HG03064 (cell line): ENCODE data around the gene ERC1.

Source experiments
- ATAC-seq: cut with Tn5 transposase; IDR thresholded peaks from one replicate; pipeline ENCODE4 v1.9.1; 2021; ENCODE audit warnings: low read depth; ENCODE audit not compliant: unreplicated experiment

The ERC1 gene

DNA sequence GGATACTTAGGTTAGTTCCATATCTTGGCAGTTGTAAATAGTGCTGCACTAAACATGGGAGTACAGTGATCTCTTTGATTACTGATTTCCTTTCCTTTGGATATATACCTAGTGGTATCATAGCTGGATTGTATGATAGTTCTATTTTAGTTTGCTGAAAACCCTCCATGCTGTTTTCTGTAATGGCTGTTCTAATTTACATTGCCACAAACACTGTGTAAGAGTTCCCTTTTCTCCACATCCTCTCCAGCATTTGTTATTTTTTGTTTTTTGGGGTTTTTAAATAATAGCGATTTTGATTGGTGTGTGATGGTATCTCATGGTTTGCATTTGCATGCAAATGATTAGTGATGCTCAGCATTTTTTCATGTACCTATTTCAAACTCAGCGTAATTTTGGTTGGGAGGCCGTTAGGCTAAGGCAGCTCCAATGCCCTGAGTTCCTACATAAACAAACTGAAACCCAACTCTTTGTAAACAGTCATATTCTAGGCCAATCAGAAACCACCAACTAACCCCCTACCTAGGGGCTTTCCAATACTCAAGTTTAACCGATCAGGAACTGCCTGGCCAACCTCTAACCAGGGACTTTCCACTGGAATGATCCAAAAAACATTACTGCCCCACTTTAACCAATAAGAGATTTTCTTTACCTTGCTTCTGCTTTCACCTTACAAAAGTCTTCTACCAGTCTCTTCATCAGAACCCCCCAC, 431.7 kb downstream of the ERC1 start:
- no peak for ATAC-seq

DNA sequence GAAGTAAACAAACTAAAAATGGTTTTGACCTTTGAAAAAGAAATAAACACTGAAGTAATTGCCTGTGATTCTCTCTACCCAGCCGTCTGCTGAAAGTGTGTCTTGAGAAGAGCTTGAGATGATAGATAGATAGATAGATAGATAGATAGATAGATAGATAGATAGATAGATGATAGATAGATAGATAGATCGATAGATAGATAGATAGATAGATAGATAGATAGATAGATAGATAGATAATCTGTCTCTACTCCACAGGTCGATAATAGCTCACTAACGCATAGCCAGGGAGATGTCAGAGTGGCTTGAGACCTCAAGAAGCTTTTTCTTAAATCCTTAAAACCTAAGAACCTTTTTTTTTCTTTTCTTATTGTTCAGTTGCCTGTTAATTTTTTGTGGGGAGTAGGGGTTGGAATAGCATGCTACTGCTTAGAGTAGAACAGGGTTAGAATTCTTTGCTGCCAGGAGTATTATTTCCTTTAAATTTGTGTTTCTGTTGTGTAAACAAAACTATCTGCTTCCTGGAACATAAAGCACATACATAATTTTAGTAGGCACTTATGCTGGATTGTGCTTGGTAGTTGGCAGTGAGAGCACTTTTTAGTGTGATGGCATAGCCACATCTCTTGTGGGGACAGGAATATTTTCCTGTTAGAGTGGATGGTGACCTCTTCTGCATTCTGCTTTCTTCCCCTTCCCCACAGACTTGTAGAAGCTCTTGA, 433.8 kb downstream of the ERC1 start:
- ATAC-seq, result no peak

GRCh38 chr12:1425396-1425729, 434.3 kb downstream of the ERC1 start:
- ATAC-seq, result no peak

DNA sequence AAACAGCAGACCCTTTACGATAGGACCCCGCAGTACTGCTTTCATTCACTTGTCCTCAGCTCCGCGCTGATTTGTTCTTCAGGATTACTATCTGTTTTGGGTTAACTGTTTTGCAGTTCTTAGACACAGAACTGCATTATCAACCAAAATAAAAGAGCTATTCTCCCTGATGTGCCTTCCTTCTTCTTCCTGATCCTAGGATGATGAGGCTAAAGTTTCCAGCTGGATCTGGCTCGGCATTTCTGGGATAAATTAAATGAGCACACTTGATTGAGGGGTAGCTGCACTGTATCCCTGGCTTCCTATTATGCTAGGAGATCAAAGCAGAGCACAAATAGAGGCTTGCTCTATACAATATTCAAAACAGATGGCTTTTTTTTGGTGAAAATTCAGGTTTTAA, 437.6 kb downstream of the ERC1 start:
- no peak for ATAC-seq

- ATAC-seq, result no peak
Observed at GRCh38 chr12:1429980-1430379, 439.0 kb downstream of the ERC1 start.

- no peak for ATAC-seq
Observed at GRCh38 chr12:1434296-1434955, 443.4 kb downstream of the ERC1 start.

DNA sequence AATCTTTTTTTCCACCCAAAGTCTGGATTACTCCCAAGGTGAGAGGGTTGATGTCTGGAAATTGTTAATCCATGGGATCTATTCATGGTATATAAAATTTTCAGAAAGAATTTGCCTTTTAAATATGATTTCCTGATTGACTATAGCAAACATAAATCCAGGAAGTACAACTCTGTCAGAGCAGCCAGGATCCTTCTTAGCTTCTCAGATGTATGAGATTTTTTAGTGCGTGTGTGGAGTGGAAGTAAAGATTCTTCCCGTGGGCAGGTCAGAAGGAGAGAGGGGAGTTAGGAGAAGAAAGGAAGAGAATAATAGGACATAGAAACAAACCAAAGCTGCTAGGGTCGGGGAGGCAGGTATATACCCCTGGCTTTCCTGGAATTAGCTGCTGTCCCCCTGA, 444.0 kb downstream of the ERC1 start:
- no peak for ATAC-seq

GRCh38 chr12:1435456-1435855, 444.4 kb downstream of the ERC1 start:
- no peak for ATAC-seq

GRCh38 chr12:1436015-1436414, 445.0 kb downstream of the ERC1 start:
- ATAC-seq, result no peak

DNA sequence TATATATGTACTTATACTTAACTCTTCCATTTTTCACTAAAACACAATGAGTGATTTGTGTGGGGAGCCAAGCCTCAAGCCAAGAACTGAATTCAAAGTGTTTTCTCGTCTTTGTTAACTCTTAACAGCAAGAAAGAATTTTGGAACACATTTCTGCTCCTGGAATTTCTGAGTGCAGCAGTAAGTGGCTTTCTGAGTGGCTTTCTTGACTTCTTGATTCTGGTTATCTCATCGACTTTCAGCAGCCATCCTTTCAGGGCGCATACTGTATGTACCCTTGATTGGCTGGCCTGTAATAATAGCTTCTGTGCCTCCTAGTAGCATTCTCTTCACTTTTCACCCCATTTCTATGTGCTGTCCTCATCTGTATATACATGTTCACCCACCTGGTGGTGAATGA, 446.0 kb downstream of the ERC1 start:
- ATAC-seq, result no peak

- no peak for ATAC-seq
Observed at GRCh38 chr12:1439201-1439600, 448.2 kb downstream of the ERC1 start.

DNA sequence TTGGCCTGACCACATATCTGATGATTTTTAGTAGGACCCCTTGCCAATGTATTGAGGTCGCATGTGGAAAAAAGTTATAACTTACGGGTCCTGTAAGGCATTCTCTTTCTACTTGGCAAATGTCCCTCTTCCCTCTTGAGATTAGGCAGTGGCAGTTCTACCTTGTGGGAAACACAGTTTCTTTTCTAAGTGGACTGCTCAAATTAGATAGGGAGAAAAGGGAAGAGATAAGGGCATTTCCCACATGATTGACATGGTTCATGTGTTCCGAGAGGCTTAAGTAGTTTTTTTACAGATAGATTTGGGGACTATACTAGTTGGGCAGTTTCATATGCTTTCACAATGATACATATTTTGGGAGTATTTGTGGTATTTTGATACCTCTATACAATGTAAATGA, 448.7 kb downstream of the ERC1 start:
- ATAC-seq, result no peak

GRCh38 chr12:1443421-1444141, 452.6 kb downstream of the ERC1 start:
- ATAC-seq, result no peak

- ATAC-seq, result no peak
Observed at GRCh38 chr12:1444142-1444516, 453.1 kb downstream of the ERC1 start.

DNA sequence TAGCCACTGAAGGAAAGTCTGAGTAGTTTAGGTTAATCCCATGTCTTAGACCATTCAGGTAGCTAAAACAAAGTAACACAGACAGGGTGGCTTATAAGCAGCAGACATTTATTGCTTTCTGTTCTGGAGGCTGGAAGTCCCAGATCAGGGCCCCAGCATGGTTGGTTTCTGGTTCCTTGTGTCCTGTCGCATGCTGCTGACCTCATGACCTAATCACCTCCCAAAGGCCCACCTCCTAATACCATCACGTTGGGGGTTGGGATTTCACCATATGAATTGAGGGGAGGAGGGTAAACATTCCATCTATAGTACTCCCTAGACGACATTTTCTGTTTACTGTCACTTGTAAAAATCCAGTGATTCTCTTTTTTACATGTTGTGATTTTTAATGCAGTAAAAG, 454.8 kb downstream of the ERC1 start:
- ATAC-seq, result no peak

DNA sequence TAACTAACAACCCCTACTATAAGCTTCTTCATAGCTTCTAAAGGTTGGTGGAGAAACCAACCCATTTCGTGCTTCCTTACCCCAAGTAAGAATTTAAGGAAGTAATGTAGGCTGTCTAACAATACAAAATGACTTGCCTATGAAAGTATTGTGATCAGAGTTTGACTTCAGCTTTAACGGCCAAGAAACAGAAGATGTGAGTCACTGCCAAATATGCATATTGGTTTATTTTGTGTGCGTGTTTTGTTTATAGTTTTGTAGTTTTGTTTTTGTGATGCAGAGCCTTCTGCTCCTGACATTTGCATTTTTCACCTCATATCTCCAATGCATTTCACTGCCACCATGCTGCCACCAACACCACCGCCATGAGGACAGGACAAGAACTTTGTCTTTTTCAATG, 457.3 kb downstream of the ERC1 start:
- ATAC-seq, result no peak

DNA sequence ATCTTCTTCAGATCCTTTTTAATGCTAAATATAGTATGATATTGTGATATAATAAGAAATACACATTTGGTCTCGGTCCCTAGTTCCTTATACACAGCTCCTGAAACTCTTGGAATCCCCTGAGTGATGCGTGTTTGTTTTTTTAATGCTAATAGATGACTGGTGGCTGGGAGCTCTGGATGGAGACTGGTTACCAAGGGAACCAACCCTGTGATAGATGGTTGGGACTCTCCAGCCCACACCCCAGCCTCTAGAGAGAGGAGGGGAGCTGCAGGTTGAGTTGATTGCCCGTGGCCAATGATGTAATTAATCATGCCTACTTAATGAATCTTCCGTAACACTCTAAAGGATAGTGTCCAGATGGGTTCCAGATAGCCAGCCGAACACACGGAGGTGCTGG, 462.8 kb downstream of the ERC1 start:
- no peak for ATAC-seq

DNA sequence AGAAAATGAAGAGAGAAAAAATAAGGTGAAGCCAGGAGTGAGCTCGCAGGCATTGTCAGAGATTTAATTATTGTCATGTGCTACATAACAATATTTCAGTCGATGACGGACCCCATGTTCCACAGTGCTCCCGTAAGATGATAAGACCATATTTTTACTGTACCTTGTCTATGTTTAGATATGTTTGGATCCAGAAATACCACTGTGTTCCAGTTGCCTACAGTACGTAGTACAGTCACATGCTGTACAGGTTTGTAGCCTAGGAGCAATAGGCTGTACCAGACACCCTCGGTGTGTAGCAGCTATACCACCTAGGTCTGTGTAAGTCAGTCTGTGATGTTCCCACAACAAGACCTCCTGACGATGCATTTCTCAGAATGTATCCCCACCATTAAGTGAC, 465.9 kb downstream of the ERC1 start:
- ATAC-seq, result no peak

DNA sequence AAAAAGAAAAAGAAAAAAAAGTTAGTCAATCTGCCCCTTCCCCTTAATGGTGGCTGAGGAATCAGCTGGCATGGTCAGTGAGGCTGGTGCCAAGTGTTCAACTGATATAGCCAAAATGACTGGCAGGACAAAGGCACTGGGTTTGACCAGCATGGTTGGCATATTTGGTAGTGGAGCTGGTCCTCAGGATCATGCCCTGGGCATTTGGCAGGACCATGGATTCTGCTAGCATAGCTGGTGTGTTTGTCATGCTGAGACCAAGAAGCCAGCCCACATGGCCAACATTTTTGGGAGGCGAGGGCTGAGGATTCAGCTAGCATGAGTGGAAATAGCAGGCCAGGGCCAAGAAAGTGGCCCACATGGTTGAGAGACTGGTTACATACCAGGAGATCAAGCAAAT, 466.9 kb downstream of the ERC1 start:
- ATAC-seq, result no peak

DNA sequence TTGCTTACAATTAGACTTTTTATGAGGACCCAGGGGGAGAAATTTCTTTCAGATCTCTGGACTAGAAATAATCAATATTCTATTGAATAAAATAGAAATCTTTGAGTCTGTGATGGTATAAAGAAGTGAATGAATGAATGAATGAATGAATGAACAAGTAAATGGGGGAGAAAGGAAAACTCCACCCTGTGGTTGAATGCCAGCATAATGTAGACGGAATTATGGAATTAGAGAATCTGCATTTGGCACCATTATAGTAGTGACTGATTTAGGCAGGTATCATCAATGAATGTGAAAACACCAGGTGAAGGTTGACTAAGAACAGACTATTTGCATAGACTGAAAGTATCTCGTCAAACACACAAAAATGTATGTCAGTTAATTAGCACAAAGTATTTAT, 468.3 kb downstream of the ERC1 start:
- no peak for ATAC-seq
